Measurements from ENCODE around the gene TMEM147.

GRCh38 chr19:35521124-35521743, 24.2 kb upstream of the TMEM147 start:
- TF ChIP-seq EZH2 (IDR thresholded peaks at IDR 0.05; ENCODE audit: insufficient read depth, poor library complexity, severe bottlenecking) (no peak), EZH2phosphoT487 (IDR thresholded peaks at IDR 0.05; ENCODE audit: insufficient read depth, low read depth) (no peak)
